ENCODE measurements around the gene NTHL1.

Gene NTHL1

DNA sequence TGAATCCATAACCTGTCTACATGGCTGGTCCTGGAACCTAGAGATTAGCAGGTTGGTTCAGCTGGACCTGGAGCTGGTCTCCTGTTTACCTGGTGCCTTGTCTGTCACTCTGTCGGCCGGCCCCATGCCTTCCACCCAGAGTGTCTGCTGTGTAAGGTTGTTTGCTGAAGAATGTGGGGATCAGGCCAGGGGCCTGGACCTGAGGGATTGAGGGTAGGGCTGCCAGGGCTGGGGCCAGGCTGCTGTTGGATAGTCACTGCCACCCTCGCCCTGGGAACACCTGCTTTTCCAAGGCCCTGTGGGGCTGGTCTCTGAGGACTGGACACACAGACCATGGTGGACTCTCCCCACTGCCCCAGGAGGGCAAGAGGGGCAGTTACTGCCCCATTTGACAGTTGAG is 19.5 kb downstream of the NTHL1 start:
- TF ChIP-seq POLR2A (IDR thresholded peaks at IDR 0.05; ENCODE audit: low read depth, low read length): no peak
- no peak for FAIRE-seq
- no peak for DNase-seq (ENCODE audit: insufficient read length, low spot score)

DNA sequence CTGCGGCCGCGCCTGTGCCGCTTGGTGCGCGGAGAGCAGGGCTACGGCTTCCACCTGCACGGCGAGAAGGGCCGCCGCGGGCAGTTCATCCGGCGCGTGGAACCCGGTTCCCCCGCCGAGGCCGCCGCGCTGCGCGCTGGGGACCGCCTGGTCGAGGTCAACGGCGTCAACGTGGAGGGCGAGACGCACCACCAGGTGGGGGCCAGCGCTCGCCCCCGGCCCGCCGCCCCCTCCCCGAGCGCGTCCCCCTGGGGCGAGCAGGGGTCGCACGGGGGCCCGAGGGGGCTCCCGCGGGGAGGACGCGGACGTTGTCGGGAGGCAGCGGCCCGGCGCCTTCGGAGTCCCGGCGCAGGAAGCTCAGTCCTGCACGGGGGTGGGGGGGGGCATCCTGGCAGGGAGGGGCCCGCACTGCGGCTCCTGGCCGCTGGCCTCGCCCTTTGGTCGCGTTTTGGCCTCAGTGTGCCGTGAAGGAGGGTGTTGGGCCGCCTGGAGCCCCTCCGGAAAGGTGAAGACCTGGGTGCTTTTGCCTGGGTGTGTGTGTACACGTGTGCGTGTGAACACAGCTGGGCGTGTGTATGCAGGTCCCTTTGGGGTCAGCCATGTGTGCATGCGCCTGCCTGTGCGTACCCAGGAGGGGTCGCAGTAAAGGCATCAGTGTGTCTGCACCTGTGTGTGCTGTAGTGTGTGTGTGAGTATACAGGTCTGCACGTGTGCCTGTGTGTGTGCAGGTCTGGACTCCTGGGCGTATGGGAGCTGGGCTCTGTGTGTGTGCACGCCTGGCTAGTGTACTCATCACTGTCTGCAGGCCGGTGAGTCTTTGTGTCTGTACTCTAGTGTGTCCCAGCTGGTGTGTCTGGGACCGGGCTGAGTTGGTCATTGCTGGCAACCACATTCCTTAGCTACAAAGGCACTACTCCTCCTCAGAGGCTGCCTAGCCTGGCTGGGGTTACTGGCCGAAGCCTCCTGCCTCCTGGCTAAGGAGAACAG is 20.3 kb downstream of the NTHL1 start:
- FAIRE-seq (peak; percentile 11), DNase-seq (ENCODE audit: insufficient read length, low spot score) (peak; percentile 72)
- TF ChIP-seq POLR2A (IDR thresholded peaks at IDR 0.05; ENCODE audit: low read depth, low read length): peak; percentile 7; the same call in 1 of the 2 replicates

DNA sequence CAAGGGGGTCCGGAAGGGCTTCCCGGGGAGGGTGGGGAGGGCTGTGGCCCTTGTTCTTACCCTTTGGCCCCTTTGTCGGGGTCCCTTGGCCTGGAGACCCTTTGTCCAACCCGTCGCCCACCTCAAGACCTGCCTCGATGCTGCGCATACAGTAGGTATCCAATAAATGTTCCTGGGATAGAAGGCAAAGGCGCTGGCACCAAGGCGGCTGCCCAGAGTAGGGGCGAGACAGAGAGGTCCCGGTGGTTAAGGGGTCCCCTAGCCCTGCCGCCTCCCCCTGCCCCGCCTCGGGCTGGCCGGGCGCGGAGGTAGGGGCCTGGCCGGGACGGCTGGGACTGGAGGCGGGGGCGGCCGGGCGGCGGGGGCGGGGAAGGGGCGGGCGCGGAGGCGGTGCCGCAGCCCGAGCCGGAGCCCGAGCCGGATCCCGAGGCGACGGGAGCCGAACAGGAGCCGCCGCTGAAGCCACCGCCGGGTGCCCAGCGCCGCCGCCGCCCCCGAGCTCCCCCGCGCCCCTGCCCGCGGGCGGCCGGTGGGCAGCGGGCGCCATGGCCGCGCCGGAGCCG is 21.1 kb downstream of the NTHL1 start, which contains the start of gene NHERF2:
Gene NHERF2, plus strand, starts transcription at position 442 of the 563 bp plus-strand sequence. Its CDS starts 104 bp downstream, at position 546.
- no peak for FAIRE-seq
- peak; percentile 34; the same call in 1 of the 2 replicates for TF ChIP-seq POLR2A (IDR thresholded peaks at IDR 0.05; ENCODE audit: low read depth, low read length)
- no peak for DNase-seq (ENCODE audit: insufficient read length, low spot score)

DNA sequence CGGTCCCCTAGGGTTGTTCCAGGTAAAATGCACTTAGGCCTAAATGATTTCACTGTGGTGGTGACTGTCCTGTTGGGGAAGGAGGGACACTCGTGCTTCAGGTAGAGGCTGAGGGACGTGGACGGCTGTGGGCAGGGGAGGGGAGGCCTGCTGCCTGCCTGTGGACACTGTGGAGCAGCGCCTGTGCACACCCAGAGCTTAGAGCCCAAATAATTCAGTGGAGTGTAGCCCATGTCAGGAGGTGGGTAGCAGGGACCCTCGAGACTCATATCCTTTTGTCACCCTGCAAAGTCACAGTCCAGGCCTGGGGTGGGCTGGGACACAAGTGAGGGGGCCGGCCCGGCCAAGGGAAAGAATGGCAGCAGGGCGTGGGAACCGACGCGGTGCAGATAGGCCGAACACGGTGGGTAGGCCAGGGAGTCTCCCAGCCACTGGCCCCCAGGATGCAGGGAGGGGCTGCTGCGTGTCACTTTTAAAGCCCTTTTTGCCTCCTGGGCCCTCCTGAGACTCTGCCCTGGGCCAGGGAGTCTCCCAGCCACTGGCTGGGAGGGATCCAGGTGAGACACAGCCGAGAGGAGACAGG is 21.7 kb downstream of the NTHL1 start:
- no peak for TF ChIP-seq POLR2A (IDR thresholded peaks at IDR 0.05; ENCODE audit: low read depth, low read length)
- no peak for FAIRE-seq

DNA sequence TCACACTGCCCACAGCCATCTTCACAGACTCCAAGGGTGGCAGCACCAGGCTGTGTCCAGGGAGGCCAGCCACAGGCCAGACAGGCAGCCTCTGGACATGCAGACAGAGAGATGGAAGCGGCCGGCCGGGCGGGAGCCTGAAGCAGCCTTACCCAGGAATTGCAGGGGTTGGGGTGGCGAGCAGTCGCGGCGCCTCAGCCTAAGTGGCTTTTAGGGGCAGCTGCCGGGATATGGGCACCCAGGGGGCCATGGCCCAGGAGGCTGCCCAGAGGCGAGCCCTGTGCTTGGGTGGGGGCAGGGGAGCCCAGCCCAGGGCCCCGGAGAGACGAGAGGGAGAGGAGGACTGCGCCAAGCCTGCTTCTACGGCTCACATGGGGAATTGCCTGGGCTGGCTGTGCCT is 22.4 kb downstream of the NTHL1 start:
- TF ChIP-seq POLR2A (IDR thresholded peaks at IDR 0.05; ENCODE audit: low read depth, low read length): no peak
- DNase-seq (ENCODE audit: insufficient read length, low spot score) (no peak), FAIRE-seq (no peak)

More for the DNA sequence above, 21.7 kb downstream of the NTHL1 start:
- no peak for DNase-seq (ENCODE audit: insufficient read length, low spot score)

DNA sequence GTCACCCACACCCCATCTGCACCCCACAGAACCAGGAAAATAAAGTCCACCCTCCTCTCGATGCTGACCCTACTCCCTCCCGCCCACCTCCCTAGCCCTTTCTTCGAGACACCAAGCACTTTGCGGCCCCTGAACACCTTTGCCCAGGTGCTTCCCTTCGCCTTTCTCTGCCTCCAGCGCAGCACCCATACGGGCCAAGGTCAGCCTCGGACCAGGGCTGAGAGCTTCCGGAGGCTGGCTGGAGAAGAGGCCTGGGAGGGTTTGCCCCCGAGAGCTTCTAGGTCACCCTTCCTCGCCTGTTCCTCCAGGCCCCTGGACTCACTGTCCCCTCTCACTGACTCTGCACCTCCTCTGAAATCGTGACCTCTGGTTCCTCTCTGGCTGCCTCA is 23.6 kb downstream of the NTHL1 start:
- TF ChIP-seq POLR2A (IDR thresholded peaks at IDR 0.05; ENCODE audit: low read depth, low read length): no peak
- DNase-seq (ENCODE audit: insufficient read length, low spot score) (no peak), FAIRE-seq (no peak)

DNA sequence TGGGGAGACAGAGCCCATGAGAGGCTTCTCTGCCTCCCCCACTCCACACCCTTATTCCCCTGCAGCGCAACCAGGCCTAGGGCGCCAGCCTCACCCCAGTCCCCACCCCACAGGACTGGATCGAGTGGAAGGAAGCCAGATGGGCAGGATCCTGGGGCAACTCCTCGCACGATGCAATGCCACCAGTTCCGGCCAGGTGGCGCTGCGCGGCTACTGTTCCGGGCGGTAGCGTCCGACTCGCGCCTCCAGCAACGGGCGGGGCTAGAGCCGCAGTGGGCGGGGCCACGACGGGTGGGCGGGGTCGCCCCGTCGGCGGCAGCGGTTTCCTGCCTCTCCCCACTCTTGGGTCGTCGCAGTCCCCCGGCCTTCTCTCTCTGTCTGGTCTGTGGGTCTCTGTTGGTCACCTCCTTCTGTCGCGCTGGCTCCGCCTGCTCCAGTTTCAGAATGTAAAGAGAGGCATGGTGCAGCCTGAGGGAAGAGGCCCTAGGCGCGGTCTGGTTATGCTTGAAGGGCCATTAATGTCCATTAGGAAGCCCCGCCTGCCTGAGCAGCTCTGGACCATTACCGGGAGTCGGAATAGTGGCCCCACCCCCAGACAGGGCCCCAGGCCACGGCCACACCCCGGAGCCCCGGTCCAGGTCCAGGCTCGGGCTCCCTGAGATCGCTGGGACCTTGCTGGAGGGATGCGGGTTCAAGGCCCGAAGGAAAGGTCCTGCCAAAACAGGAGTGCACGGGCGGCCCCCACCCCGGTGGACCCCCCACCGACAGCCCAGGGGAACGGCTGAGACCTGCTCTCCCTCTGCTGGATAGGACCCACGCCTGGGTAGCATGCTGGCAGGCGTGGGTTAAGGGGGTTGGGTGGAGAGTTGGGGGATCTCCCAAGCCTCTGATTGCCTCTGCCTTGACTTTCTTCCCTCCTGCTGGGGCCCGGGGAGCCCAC is 24.3 kb downstream of the NTHL1 start:
- no peak for FAIRE-seq
- peak; percentile 99 for DNase-seq (ENCODE audit: insufficient read length, low spot score)
- no peak for TF ChIP-seq POLR2A (IDR thresholded peaks at IDR 0.05; ENCODE audit: low read depth, low read length)

DNA sequence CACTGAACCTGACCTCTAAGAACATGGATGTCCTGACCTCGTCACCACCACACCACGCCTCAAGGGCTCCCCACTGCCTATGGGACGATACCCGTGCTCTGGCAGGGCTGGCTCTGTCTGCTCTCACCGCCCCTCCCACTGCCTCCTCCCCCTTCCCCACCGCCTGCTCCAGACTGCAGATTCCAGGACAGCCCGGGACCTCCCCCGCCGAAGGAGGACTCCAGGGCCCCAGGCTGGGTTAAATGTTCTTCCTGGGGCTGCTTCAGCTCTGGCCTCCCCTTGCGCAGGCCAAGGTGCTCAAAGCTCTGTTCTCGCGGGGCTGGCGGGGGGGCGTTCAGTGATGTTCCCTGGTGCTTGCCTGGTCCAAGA is 24.9 kb downstream of the NTHL1 start:
- TF ChIP-seq POLR2A (IDR thresholded peaks at IDR 0.05; ENCODE audit: low read depth, low read length): no peak
- FAIRE-seq (no peak), DNase-seq (ENCODE audit: insufficient read length, low spot score) (no peak)

DNA sequence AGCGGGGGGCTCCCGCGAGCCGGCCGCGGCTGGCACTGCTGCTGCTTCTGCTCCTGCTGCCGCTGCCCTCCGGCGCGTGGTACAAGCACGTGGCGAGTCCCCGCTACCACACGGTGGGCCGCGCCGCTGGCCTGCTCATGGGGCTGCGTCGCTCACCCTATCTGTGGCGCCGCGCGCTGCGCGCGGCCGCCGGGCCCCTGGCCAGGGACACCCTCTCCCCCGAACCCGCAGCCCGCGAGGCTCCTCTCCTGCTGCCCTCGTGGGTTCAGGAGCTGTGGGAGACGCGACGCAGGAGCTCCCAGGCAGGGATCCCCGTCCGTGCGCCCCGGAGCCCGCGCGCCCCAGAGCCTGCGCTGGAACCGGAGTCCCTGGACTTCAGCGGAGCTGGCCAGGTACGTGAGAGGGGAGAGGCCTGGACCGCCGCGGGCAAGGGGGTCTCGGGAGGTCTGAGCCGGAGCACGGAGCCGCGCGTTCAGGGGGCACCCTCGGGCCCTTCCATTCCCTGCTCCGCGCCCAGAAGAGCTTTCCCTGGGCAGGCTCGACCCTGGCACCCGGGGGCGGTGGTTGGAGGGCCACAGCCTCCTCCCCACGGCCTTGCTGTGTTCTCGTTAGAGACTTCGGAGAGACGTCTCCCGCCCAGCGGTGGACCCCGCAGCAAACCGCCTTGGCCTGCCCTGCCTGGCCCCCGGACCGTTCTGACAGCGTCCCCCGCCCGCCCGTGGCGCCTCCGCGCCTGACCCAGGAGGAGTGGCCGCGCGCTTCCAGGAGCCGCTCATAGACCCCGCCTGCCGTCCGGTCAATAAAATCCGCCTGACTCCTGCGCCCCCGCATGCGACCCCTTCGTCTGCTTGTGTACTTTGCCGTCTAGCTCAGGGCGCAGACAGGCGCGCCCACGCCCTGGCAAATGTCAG is 27.5 kb downstream of the NTHL1 start:
- no peak for FAIRE-seq
- no peak for TF ChIP-seq POLR2A (IDR thresholded peaks at IDR 0.05; ENCODE audit: low read depth, low read length)

DNA sequence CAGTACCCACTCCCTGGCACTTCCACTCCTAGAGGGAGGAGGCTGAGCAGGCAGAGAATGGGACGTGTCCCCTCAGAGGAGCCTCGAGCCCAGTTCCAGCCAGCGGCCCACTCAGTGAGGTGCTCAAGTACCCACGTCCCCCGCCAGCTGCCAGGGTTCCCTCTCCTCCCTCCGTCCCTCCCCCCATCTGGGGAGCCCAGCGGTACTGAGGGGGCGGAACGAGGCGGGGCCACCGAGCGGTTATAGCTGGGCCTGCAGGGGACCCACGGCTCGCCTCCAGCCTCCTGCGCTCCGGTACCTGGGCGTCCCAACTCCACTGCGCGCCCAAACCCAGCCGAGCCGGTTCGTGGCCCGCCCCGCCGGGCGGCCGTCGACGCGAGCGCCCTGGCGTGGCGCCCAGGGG is 28.1 kb downstream of the NTHL1 start, which contains the start of gene NPW:
Gene NPW, plus strand, starts transcription at position 268 of the 403 bp plus-strand sequence.
- TF ChIP-seq POLR2A (IDR thresholded peaks at IDR 0.05; ENCODE audit: low read depth, low read length): no peak
- no peak for DNase-seq (ENCODE audit: insufficient read length, low spot score)
- no peak for FAIRE-seq

More for the DNA sequence above, 27.5 kb downstream of the NTHL1 start:
- DNase-seq (ENCODE audit: insufficient read length, low spot score): no peak

DNA sequence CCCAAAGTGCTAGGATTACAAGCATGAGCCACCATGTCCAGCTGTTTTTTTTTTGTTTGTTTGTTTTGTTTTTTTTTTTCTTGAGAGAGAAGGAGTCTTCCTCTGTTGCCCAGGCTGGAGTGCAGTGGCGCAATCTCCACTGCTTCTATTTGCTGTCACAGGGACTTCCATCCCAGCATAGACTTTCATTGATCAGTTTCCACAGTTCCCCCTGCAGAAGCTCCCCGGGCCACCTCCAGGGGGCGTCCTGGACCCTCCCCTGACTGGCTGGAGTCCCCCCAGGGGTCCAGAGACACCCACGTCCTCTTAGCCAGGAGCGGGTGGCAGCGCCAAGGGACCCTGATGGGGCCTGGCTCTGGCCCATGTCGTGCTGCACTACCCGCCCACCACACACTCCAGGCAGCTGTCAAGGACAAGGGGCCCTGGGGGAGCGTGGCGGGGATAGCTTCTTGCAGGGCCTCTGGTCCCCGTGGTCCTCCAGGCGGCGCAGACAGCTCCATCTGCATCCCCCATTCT is 31.2 kb downstream of the NTHL1 start:
- no peak for FAIRE-seq
- TF ChIP-seq POLR2A (IDR thresholded peaks at IDR 0.05; ENCODE audit: low read depth, low read length): no peak
- DNase-seq (ENCODE audit: insufficient read length, low spot score): no peak

DNA sequence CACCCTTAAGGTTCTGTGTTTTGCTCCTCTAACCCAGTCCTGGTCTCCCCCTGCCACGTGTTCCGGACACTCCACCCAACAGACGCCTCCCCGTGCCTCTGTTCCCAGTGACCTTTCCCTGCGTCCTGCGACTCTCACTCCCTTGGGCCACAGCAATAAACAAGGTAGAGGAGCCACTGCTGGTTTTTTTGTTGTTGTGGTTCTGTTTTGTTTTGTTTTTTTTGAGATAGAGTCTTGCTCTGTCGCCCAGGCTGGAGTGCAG is 31.8 kb downstream of the NTHL1 start:
- TF ChIP-seq POLR2A (IDR thresholded peaks at IDR 0.05; ENCODE audit: low read depth, low read length): no peak
- DNase-seq (ENCODE audit: insufficient read length, low spot score) (no peak), FAIRE-seq (no peak)

Measured in H54 (cell line).